Measurements from ENCODE around the gene MITF. TPM values are rescaled to one million over a fixed set of nuclear protein-coding genes. Genes with fewer than 3 reads are reported as not detected.

Gene MITF
- total RNA-seq, 1 experiment from 2014 or later, result 0.21 TPM

DNA sequence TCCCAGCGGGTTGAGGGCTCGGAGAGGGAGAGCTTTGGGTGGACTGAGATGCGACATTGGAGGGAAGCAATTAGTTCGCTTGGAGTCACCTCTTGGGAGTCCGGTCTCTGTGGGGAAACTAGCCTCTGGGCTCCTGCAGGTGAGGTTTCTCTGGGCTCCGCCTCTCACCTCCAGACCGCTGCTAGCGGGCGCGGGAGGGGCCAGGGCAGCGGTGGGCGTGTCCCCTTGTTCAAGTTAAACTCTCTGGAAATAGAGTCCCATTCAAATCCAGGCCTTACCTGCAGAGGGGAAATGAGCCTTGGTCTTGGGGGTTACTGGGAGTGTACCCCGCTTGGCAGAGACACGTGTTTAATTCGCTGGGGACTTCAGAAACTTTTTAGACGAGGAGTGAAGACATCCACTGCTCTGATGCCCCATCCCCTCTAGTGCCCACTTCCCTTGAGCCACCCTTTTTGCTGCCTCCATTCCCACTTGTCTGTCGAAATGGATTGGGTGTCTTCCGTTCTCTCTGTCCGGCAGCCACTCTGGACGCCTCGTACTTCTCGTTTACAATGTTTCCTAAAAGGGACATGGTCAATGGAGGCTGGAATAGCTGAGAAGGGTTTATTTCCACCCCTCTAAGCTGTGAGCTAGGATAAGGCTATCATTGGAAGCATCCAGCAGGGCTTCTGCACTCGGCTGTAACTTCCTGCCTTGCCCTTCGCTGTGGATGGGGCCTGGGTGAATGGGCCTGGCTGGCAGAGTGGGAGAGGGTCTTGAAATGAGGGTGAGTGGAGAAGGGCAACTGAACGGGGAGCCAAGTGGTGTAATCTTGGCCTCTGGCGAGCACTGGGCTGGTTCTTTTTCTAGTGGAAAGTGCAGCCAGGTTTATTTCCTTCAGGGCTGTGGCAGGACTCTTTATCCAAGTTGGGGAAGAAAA lies 1.1 kb downstream of the MITF start:
- peak; percentile 78 for DNase-seq

GRCh38 chr3:69741032-69741767 lies 1.9 kb downstream of the MITF start:
- DNase-seq, result no peak
- H3K27me3 ChIP-seq (ENCODE audit: control insufficient read depth, insufficient read depth, low read length), result peaks cover 34% of the 10 kb centered on the region
- no peak overlapping the region for H3K4me3 ChIP-seq (ENCODE audit: insufficient read depth, low read depth, low read length)
- no peaks in the 10 kb centered on the region for H3K36me3 ChIP-seq (replicated peaks; ENCODE audit: control insufficient read depth, insufficient read depth, low read length)

More for the DNA sequence above, 1.1 kb downstream of the MITF start:
- H3K36me3 ChIP-seq (replicated peaks; ENCODE audit: control insufficient read depth, insufficient read depth, low read length), result no peaks in the 10 kb centered on the region
- peaks cover 34% of the 10 kb centered on the region for H3K27me3 ChIP-seq (ENCODE audit: control insufficient read depth, insufficient read depth, low read length)
- peak overlapping the region; percentile 78 for H3K4me3 ChIP-seq (ENCODE audit: insufficient read depth, low read depth, low read length)

DNA sequence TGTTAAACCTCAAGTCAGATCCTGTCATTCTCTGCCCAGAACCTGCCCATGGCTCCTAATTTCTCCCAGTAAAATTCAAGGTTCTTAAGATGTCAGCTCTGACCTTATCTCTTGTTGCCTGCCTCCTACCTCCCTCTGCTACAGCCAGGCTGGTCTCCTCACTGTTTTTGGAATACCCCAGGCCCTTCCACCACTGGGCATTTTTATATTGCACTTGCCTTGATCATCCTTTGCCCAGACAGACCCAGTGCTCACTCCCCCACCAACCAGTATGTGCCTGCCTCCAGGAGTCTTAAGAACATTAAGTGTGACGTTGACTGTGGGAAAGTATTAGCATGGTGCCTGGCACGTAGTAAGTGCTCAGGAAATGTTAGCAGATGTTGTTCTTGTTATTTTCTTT lies 3.1 kb downstream of the MITF start:
- DNase-seq, result no peak
- peaks cover 27% of the 10 kb centered on the region for H3K27me3 ChIP-seq (ENCODE audit: control insufficient read depth, insufficient read depth, low read length)

DNA sequence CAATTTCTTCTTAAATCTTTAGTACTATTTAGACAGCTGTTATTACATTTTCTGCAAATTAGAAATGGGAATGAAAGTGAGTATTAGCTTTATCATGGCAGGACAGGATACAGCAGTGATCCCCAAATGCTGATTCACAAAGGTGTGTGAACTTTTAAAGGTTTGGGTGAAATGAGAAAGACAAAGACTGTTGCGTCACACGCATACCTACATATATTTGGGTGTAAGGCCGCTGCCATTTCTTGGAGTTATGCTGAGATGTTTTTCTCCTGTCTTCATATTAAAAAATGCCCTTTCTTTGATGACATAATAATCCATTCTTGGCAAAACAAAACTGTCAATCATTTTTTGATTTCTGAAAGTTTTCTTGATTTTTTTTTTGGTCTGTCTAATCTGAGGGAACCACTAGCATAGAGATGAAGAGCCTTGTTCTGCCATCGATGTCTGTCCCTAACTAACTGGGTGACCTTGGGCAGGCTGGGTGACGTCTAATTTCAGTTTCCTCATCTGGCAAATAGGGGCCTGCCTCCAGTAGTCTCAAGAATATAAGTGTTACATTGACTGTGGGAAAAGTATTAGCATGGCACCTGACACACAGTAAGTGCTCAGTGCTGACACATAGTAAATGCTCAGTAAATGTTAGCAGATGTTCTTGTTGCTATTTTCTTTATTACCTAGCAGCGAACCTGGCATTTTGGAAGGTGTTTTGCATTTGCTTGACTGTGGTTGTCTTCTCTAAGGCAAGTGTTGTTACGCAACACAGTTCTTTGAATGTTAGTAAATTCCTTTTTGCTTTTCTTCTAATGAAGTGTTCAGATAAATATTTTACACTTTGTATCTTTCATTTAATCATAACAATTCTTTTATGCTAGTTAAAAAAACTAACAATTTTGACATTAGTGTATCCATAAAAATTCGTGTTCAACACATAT lies 5.0 kb downstream of the MITF start:
- H3K4me3 ChIP-seq (ENCODE audit: insufficient read depth, low read depth, low read length), result no peak overlapping the region
- no peak for DNase-seq

More for the DNA sequence above, 3.1 kb downstream of the MITF start:
- H3K36me3 ChIP-seq (replicated peaks; ENCODE audit: control insufficient read depth, insufficient read depth, low read length), result no peaks in the 10 kb centered on the region
- H3K4me3 ChIP-seq (ENCODE audit: insufficient read depth, low read depth, low read length), result no peak overlapping the region

GRCh38 chr3:69745505-69745904 lies 6.2 kb downstream of the MITF start:
- Histone ChIP-seq H3K27me3 (ENCODE audit: control insufficient read depth, insufficient read depth, low read length) (peaks cover 4% of the 10 kb centered on the region), H3K36me3 (replicated peaks; ENCODE audit: control insufficient read depth, insufficient read depth, low read length) (no peaks in the 10 kb centered on the region), H3K4me3 (ENCODE audit: insufficient read depth, low read depth, low read length) (no peak overlapping the region)
- no peak for DNase-seq

More for the DNA sequence above, 5.0 kb downstream of the MITF start:
- H3K36me3 ChIP-seq (replicated peaks; ENCODE audit: control insufficient read depth, insufficient read depth, low read length), result no peaks in the 10 kb centered on the region
- H3K27me3 ChIP-seq (ENCODE audit: control insufficient read depth, insufficient read depth, low read length), result peaks cover 13% of the 10 kb centered on the region

- H3K4me3 ChIP-seq (ENCODE audit: insufficient read depth, low read depth, low read length), result no peak overlapping the region
- no peaks in the 10 kb centered on the region; the same call in 1 of the 2 replicates for H3K27me3 ChIP-seq (ENCODE audit: control insufficient read depth, insufficient read depth, low read length)
- no peaks in the 10 kb centered on the region for H3K36me3 ChIP-seq (replicated peaks; ENCODE audit: control insufficient read depth, insufficient read depth, low read length)
Observed at GRCh38 chr3:69746119-69746518, 6.9 kb downstream of the MITF start.

GRCh38 chr3:69747511-69748258 lies 8.4 kb downstream of the MITF start:
- no peak for DNase-seq

More at GRCh38 chr3:69746119-69746518, 6.9 kb downstream of the MITF start:
- no peak for DNase-seq

GRCh38 chr3:69748503-69748902 lies 9.2 kb downstream of the MITF start:
- H3K4me3 ChIP-seq (ENCODE audit: insufficient read depth, low read depth, low read length), result no peak overlapping the region
- H3K27me3 ChIP-seq (ENCODE audit: control insufficient read depth, insufficient read depth, low read length), result no peaks in the 10 kb centered on the region
- no peak for DNase-seq
- no peaks in the 10 kb centered on the region for H3K36me3 ChIP-seq (replicated peaks; ENCODE audit: control insufficient read depth, insufficient read depth, low read length)

More at GRCh38 chr3:69747511-69748258, 8.4 kb downstream of the MITF start:
- Histone ChIP-seq H3K36me3 (replicated peaks; ENCODE audit: control insufficient read depth, insufficient read depth, low read length) (no peaks in the 10 kb centered on the region), H3K4me3 (ENCODE audit: insufficient read depth, low read depth, low read length) (no peak overlapping the region), H3K27me3 (ENCODE audit: control insufficient read depth, insufficient read depth, low read length) (no peaks in the 10 kb centered on the region)

DNA sequence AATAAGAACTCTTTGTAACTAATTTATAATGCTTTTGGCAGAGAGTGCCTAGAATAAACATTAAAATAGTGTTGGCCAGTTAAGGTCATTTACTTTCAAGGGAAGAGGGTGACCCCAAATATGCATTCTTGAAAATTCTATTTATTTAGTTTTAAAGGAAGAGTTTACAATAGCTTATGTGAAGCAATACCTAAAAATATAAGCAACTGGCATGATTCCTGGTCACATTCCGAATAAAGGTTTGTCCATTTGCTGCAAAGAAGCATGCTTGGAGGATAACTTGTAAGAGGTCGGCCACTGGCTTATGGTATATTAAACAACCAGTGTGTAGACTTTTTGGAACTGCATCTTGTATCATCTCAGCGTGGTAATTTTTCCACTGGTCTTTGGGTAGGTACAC lies 10.2 kb downstream of the MITF start:
- Histone ChIP-seq H3K36me3 (replicated peaks; ENCODE audit: control insufficient read depth, insufficient read depth, low read length) (no peaks in the 10 kb centered on the region), H3K4me3 (ENCODE audit: insufficient read depth, low read depth, low read length) (no peak overlapping the region), H3K27me3 (ENCODE audit: control insufficient read depth, insufficient read depth, low read length) (no peaks in the 10 kb centered on the region)
- DNase-seq, result no peak

DNA sequence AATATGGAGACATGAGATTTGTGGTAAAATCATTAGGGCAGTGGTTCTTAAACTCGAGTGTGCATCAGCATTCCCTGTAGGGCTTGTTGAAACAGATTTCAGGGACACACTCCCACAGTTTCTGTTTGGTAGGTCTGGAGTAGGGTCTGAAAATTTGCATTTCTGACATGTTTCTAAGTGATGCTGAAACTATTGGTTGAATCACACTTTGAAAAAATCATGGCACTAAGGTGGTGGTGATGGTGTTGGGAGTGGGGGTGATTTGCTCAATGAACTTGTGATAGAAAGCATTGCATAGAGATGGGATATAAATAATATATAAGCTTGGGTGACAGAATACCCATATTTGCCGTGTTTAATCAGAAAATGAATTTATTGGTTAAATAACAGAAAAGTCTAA lies 11.3 kb downstream of the MITF start:
- H3K36me3 ChIP-seq (replicated peaks; ENCODE audit: control insufficient read depth, insufficient read depth, low read length), result no peaks in the 10 kb centered on the region
- H3K4me3 ChIP-seq (ENCODE audit: insufficient read depth, low read depth, low read length), result no peak overlapping the region
- DNase-seq, result no peak
- no peaks in the 10 kb centered on the region for H3K27me3 ChIP-seq (ENCODE audit: control insufficient read depth, insufficient read depth, low read length)

GRCh38 chr3:69751074-69751476 lies 11.8 kb downstream of the MITF start:
- Histone ChIP-seq H3K36me3 (replicated peaks; ENCODE audit: control insufficient read depth, insufficient read depth, low read length) (no peaks in the 10 kb centered on the region), H3K4me3 (ENCODE audit: insufficient read depth, low read depth, low read length) (no peak overlapping the region), H3K27me3 (ENCODE audit: control insufficient read depth, insufficient read depth, low read length) (no peaks in the 10 kb centered on the region)
- DNase-seq, result no peak

GRCh38 chr3:69752241-69752640 lies 13.0 kb downstream of the MITF start:
- Histone ChIP-seq H3K27me3 (ENCODE audit: control insufficient read depth, insufficient read depth, low read length) (no peaks in the 10 kb centered on the region), H3K36me3 (replicated peaks; ENCODE audit: control insufficient read depth, insufficient read depth, low read length) (no peaks in the 10 kb centered on the region), H3K4me3 (ENCODE audit: insufficient read depth, low read depth, low read length) (no peak overlapping the region)
- no peak for DNase-seq

- Histone ChIP-seq H3K36me3 (replicated peaks; ENCODE audit: control insufficient read depth, insufficient read depth, low read length) (no peaks in the 10 kb centered on the region), H3K4me3 (ENCODE audit: insufficient read depth, low read depth, low read length) (no peak overlapping the region), H3K27me3 (ENCODE audit: control insufficient read depth, insufficient read depth, low read length) (no peaks in the 10 kb centered on the region)
- DNase-seq, result no peak
Observed at GRCh38 chr3:69753179-69753775, 14.0 kb downstream of the MITF start.
